Activated CD8-positive, alpha-beta memory T cell treated with anti-CD3 and anti-CD28 coated beads for 24 hours (primary cell): ENCODE data around the gene SLC44A3.

ENCODE experiments used
- DNase-seq: peaks from one replicate; pipeline ENCODE4 v3.0.0-alpha.2; 2020

Gene SLC44A3

DNA sequence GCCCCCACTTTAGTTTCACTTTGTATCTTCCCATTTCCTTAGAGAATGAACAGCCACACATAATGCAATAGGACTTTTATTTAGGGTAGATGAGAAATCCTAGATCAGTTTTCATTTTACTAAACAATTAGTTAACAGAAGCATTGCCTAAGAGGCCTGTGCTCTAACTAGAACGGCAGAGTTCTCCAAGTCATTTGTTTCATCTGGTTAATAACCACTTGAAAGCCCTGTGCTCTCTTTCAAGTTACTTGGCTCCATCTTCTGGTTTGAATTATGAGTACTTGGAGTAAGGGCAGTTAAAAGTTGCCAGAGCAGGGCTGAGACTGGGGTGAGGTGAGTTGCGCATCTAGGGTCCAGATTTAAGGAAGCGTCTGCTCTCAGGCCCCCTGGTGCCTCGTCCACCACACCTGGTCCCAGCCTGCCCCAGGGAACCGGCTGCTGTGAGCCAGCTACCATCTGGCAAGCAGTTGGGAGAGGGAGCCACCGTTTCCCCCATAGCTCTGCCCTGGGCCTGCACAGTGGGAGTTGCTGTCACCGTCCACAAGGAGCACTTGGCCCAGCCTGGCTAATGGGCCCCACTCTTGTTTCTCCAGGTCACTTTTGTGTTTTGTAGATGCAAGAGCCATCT is 18.1 kb upstream of the SLC44A3 start:
- no peak for DNase-seq

DNA sequence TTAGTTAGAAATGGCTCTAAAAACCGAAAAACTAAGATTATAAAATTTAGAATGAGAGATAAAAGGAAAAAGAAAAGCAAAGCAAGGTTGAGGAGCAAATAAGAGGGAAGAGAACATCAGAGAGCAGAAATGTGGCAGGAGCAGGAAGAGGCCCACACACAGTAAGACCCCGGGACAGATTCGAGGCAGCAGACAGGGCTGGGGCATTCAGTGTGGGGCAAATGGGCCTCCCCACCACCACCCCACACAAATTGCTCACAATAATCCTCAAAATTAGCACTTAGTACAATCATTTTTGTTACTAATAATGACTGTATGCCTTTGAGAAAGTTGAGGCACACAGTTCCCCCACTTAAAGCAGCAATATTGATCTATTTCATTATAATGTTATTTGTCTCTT is 17.1 kb upstream of the SLC44A3 start:
- DNase-seq: no peak

DNA sequence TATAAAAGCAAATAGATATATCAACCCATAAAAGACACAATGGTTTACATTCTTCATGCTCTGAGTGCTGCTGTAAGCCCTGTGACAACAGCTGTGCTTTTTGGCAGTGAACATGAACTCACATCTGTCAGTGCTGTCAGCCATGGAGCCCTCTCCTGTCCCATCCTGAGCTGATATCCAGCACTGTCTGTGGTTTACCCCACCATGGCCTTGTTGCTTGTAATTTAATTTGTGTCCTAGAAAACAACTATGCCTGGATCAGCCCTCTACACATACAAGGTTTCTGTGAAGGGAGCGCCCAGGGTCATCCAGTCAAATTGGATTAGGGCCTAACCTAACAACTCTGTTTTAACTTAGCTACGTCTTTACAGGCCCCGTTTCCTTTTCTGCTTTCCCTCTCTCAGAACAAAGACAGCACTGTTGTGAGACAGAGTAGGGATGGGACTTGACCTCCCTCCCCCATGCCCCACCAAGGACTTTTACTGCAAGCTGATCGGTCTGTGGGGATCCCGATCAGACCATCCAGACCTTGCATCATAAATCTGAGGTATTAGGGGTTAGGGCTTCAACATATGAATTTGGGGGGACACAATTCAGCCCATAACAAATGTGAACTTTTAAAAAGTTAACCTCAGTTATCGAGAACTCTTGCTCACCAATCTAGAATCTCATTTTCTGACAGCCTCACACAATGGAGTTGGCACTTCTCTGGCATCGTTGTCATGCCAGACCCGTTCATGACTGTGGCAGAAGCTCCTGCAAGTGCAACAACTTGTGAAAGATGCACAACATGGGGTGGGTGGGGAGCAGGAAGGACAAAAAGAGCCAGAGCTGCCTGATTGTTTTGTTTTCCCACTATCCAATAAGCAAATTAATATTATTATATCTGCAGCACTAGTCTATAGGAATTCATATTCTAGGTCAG is 16.4 kb upstream of the SLC44A3 start:
- DNase-seq: no peak

DNA sequence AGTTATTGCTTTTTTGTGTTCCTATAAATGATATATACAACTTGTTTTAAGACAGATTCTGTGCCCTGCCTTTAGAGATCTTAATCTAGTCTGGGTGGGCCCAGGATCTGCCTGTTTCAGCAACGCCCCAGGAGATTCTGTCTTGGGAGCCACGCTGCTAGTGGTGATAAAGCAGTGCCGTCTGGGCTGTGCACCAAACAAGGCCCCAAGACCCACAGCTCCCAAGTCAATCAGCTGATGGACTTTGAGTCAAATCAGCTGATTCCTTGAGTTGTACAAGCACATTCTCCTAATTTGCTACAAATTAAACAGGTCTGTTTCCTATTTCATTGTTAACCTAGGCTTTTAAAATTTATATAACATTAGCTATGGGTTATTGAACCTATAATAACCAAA is 15.7 kb upstream of the SLC44A3 start:
- no peak for DNase-seq

DNA sequence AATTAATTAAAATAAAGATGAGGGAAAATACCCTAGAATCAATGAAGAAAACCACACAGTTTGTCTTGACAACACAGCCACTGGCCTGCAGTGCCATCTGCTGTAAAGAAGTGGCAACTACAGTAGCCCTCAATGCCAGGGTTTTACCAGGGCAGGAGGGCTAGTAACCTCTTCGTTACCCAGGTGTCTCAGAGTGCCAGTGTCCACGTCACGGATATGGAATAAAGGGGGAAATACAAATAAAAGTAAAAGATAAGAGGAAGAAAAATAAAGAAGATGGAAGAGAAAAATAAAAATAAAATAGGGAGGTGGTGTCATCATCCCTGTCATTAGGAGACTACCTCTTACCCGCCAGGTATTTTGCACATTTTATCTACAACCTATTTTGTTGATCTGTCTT is 14.2 kb upstream of the SLC44A3 start:
- DNase-seq: peak; percentile 75

DNA sequence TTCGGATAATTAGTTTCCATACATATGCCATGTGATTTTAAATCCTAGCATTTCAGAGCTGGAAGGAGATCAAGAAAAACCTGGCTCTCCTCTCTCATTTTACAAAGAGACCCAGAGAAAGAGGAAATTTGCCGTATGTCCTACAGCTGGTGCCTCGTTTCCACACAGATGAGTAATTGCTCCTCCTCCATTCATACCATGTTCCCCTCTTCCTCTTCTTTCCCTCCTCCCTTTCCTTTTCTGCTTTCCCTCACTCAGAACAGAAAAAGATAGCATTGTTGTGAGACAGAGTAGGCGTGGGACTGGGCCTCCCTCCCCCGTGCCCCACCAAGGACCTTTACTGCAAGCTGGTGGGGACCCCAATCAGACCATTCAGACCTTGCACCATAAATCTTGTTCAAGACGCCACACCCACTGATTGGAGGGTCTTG is 13.7 kb upstream of the SLC44A3 start:
- no peak for DNase-seq

DNA sequence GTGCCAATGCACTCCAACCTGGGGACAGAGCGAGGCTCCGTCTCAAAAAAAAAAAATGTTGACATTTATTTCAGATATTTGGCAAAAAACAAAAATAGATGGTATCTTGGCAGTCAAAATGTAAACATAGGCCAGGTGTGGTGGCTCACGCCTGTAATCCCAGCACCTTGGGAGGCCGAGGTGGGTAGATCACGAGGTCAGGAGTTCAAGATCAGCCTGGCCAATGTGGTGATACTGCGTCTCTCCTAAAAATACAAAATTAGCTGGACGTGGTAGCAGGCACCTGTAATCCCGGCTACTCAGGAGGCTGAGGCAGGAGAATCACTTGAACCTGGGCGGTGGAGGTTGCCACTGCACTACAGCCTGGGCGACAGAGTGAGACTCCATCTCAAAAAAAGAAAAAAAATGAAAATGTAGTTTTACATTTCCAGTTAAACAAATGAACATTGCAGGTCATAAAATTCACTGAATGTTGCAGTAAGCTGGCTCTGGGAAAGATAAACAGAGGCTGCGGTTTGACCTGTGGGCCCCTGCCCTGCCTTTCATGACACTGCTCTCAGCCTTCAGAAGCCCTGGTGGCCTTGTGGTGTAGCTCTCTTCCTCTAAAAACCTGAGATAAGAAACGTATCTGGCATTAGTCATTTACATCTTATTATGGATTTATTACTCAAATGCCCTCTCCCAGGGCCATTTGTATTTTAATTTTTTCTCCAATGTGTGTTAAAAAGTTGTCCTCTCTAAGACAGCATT is 12.2 kb upstream of the SLC44A3 start:
- DNase-seq: no peak

DNA sequence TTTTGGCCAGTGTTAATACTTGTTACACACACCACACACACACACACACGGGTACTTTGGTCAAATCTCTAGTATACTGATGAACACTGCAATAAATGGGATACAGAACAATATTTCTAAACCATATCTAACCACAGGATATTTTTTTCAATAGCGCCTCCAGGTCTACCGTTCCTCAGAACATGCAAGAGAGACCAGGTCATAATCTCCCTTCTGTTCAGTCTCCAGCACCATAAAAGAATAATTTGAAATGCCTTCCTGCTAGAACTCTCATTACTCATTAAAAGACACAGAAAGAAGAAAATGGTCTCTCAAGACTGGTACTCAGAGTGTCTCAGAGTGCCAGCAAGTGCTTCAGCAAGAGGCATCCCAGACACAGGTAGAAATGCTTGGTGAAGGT is 11.5 kb upstream of the SLC44A3 start:
- DNase-seq: no peak

DNA sequence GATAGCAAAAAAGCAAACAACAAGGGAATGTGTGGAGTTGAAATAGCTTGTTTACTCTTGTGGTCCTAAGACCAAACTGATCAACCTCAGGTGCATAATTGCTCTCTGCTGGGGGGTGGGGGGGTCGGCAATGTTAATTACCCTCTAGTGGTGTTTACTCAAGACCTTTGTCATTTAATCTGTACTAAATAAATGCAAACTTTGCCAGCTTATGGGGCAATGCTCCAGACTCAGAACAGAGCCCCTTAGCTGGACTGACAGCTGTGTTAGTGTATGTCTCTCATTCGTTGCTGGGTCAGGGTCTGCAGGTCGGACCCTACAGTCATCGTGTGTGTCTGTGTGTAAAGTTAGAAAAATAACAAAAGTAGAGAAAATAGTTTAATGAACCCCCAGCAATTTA is 7.2 kb upstream of the SLC44A3 start:
- no peak for DNase-seq

DNA sequence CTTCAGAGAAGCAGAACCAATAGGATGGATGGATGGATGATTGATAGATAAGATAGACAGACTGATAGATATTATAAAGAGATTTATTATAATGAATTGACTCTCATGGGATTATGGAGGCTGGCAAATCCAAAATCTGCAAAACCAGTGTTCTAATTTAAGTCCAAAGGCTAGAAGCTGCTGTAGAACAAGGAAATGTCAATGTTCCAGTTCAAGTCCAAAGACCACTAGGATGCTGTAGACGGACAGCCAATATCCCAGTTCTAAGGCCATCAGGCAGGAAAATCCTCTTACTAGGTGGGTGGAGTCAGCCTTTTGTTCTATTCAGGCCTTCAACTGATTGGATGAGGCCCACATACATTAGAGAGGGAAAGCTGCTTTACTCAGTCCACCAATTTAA is 4.1 kb upstream of the SLC44A3 start:
- DNase-seq: no peak

DNA sequence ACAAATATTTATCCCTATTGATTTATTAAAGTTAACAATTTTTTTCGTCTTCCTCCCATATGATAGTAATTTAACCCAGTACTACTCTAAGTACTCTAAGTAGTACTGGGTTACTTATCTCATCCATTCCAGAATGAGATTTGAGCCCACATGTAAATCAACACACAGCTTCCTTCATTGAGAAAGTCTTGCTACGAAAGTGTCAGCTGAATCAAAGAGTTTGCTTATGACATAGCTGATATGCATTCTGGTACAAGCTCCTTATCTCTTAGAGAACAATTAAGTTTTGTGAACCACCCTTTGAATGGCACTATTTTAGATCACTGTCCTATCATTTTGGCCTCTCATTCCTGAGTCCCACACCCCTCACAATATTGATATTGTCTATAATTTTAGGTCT is 2.4 kb upstream of the SLC44A3 start:
- no peak for DNase-seq

DNA sequence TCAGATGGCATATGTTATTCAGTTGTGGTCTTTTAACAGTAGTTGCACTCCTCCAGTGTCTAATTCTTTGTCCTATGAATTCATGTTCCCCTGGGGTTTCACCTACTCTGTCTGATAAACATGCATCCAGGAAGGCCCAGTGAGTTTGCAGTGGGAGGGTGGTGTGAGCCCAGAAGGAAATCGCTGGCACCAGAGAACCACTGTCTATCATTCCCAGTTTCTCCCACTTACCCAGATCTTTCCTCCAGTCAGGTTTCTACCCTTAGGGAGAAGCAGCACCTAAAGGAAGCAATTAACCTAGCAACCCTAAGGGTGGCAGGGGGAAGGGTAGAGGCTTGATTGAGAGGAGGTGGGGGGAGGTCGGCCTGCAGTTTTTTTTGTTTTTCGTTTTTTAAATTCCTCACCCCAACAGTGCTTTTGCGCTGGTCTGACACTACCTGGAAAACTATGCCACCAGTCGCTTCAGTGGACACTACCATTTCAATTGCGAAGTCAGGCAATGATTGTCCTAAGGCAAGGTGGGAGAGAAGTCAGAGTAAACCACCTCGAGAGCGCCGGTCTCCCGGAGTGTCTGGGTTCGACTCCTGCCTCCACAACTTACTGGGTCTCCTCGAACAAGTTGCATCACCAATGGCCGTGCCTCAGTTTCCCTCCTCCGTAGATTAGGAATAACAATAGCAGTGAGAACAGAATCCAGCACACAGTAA is 766 bp upstream of the SLC44A3 start:
- DNase-seq: no peak

DNA sequence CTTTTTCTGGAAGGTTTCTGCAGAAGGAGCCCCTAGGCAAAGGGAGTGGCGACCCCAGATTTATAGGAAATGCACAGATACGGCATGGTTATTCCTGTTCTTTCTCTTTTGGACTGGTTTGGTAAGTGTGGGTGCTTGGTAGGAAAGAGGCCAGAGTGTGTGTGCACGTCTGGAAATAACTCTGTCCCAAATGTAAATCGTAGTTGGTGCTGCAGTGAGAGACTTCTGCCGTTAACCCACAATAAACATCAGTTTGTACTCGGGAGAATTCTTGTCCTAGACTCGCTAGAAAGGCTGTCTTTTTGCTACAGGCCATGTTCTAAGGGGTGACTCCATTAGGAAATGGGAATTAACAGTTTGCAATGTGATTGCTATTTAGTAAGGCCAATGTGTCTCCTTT is 779 bp downstream of the SLC44A3 start:
- no peak for DNase-seq

DNA sequence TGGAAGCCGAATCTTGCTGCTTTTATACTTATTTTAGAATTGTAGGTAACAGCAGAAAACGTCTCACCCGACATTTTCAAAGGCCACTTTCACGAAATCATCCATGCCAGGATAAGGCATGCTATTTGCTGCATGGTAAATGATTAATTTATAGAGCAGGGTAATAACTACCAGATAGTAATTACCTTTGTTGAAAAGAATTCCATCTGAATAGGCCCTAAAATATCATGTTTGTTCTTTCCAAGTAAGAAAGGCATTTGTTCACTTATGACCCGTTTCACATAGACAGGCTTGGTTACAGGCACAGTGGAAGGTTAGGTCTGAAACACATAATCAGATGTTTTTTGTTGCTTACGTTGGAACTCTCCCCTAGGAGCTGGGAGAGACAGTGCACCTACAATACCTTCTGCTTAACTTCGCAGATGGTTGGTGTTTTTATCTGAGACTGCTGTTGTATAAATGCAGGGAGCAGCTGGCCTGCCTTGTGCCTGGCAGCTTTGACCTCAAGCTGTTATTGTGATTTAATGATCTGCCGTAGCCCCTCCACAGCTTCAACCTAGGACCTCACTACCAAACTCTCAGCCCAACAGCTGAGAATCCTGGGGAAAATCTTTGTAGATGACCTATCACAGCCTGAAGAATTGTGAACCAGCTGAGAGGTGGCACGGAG is 1.6 kb downstream of the SLC44A3 start:
- DNase-seq: no peak

DNA sequence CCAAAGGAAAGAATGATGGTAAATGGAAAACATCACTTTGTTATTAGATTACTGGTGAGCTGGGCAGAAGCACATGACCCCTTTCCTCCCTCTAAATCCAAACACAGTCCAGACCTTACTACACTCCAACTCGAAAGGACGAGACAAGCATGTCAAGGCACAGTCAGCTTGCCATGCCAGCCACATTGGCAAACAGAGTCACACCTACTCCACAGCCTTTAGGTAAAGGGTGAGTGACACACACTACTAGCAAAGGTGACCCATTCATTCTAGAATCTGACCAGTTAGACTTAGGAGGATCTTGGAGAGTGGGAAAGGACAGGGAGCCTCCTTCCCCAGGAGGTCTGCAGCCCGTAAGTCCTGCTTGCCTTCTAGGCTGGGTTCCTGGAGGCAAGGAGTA is 3.0 kb downstream of the SLC44A3 start:
- DNase-seq: no peak

DNA sequence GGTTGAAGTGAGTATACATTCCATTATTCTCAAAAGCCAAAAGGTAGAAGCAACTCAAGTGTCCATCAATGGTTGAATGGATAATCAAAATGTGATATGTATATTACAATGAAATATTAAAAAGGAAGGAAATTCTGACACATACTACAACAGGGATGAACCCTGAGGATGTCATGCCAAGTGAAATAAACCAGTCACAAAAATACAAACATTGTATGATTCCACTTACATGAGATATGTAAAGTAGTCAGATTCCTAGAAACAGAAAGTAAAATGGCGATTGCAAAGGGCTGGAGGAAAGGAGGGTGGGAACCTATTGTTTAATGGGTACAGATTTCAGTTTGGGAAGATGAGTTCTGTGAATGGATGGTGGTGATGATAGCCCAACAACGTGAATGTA is 5.8 kb downstream of the SLC44A3 start:
- no peak for DNase-seq

DNA sequence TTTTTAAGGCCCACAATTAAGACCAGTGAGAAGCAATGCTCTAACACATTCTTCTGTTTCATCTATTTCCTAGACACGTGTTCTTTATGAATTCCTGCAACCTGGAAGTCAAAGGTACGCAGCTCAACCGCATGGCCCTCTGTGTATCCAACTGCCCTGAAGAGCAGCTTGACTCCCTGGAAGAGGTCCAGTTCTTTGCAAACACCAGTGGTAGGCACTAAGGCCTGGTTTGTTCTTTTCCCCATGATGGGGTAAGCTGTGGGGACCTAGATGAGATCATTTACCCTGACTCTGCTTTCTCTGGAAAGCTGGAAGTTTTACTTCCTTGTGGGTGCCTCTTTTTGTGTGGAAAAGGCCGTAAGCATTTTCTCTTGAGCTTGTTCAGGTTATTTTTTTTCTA is 7.3 kb downstream of the SLC44A3 start:
- no peak for DNase-seq

DNA sequence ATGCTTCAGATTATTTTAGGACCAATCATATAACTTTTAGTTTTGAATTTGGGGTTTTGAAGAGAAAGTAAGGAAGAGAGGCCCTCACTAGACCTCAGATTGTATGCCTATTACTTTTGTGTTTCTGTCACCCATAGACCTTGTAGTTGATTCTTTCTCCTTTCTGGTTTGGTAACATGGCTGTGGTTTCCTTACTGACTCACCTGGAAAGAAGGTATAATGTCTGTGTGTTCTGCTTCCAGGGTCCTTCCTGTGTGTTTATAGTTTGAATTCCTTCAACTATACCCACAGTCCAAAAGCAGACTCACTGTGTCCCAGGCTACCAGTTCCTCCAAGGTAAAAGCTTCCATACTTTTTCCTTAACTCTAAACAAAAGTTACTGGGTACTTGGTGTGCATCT is 8.1 kb downstream of the SLC44A3 start:
- DNase-seq: no peak

DNA sequence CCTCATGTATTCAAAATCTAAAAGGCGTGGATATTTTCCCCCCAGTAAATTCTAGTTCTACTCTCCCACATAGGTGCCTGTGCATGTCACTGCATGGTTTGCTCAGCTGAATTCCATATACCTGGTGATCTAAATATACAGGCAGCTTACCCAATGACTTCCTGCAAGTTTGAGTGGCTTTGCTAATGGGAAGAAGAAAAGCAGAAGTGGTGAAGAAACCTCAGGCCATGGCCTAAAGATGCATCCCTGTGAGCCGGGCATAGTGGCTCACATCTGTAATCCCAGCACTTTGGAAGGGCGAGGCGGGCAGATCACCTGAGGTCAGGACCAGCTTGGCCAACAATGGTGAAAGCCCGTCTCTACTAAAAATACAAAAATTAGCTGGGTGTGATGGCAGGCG is 11.5 kb downstream of the SLC44A3 start:
- DNase-seq: no peak

DNA sequence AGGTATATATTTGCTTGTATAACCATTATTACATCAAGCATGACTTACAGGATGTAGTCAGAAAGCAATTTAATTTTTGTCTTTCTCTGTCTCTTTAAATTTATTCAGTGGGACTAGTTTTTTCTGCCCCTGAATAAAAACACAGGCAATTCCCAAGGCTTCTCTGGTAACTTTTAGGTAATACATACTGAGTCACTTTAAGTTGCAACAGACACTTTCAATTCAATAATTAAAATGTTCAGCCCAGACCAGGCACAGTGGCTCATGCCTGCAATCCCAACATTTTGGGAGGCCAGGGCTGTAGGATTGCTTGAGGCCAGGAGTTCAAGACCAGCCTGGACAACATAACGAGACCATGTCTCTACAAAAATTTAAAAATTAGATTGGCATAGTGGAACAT is 12.3 kb downstream of the SLC44A3 start:
- no peak for DNase-seq

DNA sequence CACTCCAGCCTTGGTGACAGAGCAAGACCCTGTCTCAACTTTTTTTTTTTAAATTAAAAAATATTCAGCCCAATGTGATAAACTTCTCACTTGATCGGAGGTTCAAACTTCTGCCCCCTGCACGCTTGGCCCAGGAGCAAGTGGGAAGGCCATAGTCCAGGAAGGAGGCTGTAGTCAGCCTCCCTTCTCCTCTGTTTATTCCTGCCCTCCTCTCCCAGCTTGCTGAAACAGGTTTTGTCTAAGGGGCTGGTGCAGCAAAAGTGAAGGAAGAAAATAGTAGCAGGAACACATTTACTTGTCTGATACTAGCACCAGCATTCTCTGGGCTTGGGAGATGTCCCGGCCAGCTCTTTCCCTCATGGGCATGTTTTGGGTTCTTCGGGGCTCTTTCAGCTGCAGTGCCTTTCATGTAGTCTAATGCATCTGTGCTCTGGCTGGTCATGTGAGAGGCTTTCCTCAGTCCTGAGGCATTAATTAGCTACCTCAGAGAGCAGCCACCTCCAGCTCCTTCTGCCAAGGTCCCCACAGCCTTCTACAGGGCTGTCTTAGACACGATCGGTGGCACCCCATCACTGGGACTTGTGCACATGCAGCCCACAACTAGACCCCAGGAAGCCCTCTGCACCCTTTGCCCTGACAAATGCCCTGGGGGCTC is 12.9 kb downstream of the SLC44A3 start:
- no peak for DNase-seq

DNA sequence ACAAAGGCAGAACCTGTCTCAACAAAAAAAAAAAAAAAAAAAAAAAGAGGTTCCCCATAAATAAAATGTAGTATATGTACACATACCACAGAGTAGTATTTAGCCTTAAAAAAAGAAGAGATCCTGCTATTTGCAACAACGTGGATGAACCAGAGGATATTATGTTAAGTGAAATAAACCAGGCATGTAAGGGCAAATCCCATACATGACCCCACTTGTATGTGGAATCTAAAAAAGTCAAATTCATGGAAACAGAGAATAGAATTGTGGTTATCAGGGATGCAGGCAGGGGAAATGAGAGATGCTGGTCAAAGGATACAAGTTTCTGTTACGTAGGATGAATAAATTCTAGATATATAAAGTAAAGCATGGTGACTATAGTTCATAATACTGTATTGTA is 16.7 kb downstream of the SLC44A3 start:
- no peak for DNase-seq
